ENCODE results near the gene GIPC1. TPM values are rescaled to one million over a fixed set of nuclear protein-coding genes. Genes with fewer than 3 reads are reported as not detected.
A peak's percentile ranks its signal among the peaks of the same experiment; 100 is the strongest.
"Not testable (repeated sequence)": the region's sequence is repeated elsewhere in the genome, so short reads cannot be mapped to it uniquely, and the experiment has no call there.

Gene GIPC1
- total RNA-seq, 1 donor from 2014 or later = 109 TPM

DNA sequence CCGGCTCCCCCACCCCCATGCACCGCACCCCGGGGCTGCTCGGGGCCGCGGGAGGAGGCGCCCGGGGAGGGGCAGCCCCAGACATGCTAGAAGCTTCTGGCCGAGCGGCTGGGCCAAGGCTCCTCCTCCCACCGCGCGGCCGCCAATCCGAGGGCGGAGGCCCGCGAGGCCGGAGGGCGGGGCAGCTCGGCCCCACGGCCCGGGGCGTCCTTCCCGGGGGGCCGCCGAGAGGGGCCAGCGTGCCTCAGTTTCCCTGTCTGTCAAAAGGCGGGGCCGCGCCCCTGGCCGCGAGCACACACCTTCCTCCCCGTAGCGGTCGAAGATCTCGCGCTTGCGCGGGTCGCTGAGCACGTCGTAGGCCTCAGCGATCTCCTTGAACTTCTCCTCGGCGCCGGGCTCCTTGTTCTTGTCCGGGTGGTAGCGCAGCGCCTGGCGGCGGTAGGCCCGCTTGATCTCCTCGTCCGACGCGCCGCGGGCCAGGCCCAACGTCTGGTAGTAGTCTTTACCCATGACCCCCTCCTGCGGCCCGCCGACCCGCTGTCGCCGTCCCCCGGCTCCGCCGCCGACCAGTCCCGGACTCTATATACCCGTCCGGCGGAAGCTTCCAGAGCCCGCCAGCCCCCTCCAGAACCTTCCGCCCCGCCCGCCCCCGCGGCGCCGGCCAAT, 22.0 kb upstream of the GIPC1 start, which contains the start of gene DNAJB1:
TSS of gene DNAJB1 (minus strand) at position 558 of the 666 bp plus-strand sequence. CDS start at position 510, 48 bp downstream.
- DNase-seq (ENCODE audit: low read depth in 2 of 2) = peak in 1 of 2 donors; percentile 80

DNA sequence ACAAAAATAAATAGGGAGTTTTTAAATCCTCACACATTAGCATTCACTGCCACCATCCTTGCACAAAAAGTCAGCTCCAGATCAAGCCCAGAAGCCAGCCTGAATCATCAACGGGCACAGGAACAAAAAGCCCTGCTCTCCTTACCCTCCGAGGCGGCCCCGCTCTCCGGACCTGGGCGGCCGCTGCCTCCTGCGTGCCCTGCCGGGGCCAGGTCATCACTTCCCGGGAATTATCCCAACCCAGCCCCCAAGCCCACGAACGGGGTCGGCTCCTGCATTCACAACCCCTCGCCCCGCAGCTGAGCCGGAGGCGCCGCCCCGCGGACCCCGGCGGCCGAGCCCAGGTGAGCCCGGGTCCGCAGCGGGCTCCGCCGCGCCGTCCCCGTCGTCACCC, 21.5 kb upstream of the GIPC1 start:
- DNase-seq (ENCODE audit: low read depth in 2 of 2) = peak in 1 of 2 donors; percentile 51

GRCh38 chr19:14516746-14517438, 21.0 kb upstream of the GIPC1 start:
- peak in 1 of 2 donors; percentile 17 for DNase-seq (ENCODE audit: low read depth in 2 of 2)

GRCh38 chr19:14516048-14516534, 20.2 kb upstream of the GIPC1 start:
- DNase-seq (ENCODE audit: low read depth in 2 of 2) = no peak

- DNase-seq (ENCODE audit: low read depth in 2 of 2) = no peak
Measured at GRCh38 chr19:14515501-14516047, 19.6 kb upstream of the GIPC1 start.

- no peak for DNase-seq (ENCODE audit: low read depth in 2 of 2)
Measured at GRCh38 chr19:14514215-14514863, 18.4 kb upstream of the GIPC1 start.

DNA sequence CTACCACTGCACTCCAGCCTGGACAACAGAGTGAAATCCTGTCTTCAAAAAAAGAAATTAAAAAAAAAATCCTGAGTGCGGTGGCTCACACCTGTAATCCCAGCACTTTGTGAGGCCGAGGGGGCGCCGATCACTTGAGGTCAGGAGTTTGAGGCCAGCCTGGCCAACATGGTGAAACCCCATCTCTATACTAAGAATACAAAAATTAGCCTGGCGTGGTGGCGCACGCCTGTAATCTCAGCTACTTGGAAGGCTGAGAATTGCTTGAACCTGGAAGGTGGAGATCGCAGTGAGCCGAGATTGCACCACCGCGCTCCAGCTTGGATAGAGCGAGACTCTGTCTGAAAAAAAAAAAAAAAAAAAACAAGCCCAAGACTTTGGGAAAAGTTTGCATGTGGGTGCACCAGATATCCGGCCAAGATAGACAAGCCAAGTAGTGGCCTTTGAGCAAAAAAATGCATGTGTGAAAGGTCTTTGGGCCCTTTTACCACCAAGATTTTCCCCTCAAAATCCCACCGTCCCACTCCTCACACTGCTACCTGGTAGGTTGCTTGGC, 16.6 kb upstream of the GIPC1 start:
- no peak for DNase-seq (ENCODE audit: low read depth in 2 of 2)

- DNase-seq (ENCODE audit: low read depth in 2 of 2) = no peak
Measured at GRCh38 chr19:14511229-14511593, 15.3 kb upstream of the GIPC1 start.

- peak in 1 of 2 donors; percentile 35 for DNase-seq (ENCODE audit: low read depth in 2 of 2)
Measured at GRCh38 chr19:14510311-14511228, 14.6 kb upstream of the GIPC1 start.

- DNase-seq (ENCODE audit: low read depth in 2 of 2) = peak in 1 of 2 donors; percentile 54
Measured at GRCh38 chr19:14507704-14508542, 12.0 kb upstream of the GIPC1 start.

DNA sequence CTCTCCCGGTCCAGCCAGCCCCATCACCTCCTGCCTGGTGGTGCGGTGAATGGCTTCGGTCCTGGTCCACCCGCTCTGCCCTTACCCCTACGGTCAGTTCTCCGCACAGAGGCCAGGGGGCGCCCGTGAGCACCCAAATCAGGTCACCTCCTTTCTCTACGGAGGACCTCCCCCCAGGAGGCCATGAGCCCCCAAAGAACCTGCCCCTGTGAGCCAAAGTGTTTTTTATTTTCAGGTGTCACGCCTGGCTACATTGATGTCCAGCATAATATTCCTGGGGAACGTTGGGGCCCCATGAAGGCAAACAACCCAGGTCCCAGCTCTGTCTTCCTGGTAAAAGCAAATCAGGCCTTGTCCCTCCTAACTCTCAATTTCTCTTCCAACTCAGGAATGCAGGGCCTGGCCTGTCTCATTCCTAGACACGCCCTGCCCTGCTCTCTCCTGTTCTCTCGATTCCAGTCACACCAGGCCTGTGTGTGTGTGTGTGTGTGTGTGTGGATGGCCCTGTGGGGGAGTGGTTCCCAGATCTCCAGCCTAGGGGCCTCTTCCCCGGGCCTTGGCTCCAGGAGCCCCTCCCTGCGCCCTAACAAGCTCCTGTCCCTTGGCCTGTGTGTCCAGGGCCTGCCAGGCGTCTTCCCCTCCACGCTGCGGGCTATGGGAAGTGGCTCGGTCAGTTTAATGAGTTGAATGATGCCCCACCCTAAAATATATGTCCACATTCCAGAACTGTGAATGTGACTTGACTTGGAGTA, 9.7 kb upstream of the GIPC1 start:
- DNase-seq (ENCODE audit: low read depth in 2 of 2) = peak in 1 of 2 donors; percentile 43

DNA sequence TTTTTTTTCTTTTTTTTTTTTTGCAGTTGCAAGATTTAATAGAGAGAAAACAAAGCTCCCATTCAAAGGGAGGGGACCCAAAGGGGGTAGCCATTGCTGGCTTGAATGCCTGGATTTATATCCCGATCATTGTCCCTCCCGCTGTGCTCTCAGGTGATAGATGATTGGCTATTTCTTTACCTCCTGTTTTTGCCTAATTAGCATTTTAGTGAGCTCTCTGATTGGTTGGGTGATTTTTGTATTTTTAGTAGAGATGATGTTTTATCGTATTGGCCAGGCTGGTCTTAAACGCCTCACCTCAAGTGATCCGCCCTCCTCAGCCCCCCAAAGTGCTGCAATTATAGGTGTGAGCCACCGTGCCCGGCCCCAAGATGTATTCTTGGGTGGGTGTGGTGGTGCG, 8.6 kb upstream of the GIPC1 start:
- DNase-seq (ENCODE audit: low read depth in 2 of 2) = not testable (repeated sequence)

- DNase-seq (ENCODE audit: low read depth in 2 of 2) = no peak
Measured at GRCh38 chr19:14503285-14503684, 7.4 kb upstream of the GIPC1 start.

DNA sequence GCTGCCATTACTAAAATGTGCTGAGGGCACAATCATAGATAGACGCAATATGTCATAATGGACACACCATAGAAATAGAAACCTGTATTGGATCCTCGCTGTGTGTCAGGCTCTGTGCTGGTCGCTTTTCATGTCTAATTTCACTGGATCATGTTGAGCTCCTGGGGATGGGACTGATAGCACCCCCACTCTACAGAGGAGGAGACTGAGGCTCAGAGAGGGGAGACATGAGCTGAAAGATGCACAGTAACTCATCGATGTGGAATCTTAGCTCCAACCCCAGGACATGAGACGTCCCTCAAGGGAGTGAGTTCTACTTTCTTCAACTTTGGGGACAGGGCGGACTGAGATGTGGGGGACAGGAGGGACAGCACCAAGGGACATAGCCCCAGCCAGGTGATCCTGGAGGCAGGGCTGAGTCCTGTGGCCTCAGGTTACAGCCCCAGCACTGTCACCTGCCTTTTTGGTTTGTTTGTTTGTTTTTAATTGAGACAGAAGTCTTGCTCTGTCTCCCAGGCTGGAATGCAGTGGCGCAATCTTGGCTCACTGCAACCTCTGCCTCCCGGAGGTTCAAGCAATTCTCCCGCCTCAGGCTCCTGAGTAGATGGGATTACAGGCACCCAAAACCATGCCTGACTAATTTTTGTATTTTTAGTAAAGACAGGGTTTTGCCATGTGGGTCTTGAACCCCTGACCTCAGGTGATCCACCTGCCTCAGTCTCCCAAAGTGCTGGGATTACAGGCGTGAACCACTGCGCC, 6.6 kb upstream of the GIPC1 start:
- DNase-seq (ENCODE audit: low read depth in 2 of 2) = no peak

GRCh38 chr19:14497228-14497921, 1.4 kb upstream of the GIPC1 start:
- peak in 1 of 2 donors; percentile 69 for DNase-seq (ENCODE audit: low read depth in 2 of 2)

GRCh38 chr19:14496834-14497227, 904 bp upstream of the GIPC1 start:
- no peak for DNase-seq (ENCODE audit: low read depth in 2 of 2)

DNA sequence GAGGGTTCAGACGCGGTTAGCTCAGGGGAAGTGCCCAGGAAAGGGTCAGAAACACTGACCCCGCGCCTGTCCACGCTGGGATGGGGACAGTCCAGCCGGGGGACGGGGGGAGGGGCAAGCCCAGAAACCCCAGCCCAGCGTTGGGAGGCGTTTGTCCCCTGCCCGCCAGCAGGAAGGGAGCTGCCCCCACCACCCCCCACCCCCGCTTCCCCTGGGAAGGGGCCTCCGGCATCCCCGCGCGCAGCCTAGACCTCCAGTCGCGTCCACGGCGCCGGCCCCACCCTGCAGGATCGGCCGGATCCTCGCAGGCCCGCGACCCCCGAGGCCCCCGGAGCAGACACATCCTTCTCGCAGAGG, 277 bp downstream of the GIPC1 start:
- no peak for DNase-seq (ENCODE audit: low read depth in 2 of 2)
